ENCODE data around the gene ERBB4. TPM values are rescaled to one million over a fixed set of nuclear protein-coding genes. Genes with fewer than 3 reads are reported as not detected.

ERBB4 gene
- total RNA-seq, 1 donor from 2014 or later = 2.6 TPM

DNA sequence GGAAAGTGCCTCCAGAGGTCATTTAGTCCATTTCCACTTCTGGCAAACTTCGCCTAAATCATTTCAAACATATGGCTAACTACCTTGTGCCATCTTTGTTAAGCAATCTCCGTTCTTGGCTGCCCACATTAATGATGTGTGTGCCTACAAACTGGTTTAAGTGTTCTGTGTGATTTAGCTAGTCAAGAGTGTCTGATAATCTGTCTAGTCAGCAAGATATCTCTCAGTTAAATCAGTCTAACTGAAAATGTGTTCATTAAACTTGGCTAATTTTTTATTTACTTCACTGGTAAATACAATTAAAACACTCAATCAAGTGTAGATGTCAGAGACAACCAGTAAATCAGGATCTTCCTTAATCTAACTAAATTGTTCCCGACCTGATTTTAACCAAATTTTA, 352.4 kb downstream of the ERBB4 start:
- Histone ChIP-seq H3K36me3 (ENCODE audit: control insufficient read depth, insufficient read depth, low read length) (no peaks in the 10 kb centered on the region), H3K27me3 (ENCODE audit: control insufficient read depth, insufficient read depth, low read length) (no peaks in the 10 kb centered on the region), H3K4me3 (ENCODE audit: low read depth, low read length) (no peak overlapping the region)
- TF ChIP-seq, protein P1, sequence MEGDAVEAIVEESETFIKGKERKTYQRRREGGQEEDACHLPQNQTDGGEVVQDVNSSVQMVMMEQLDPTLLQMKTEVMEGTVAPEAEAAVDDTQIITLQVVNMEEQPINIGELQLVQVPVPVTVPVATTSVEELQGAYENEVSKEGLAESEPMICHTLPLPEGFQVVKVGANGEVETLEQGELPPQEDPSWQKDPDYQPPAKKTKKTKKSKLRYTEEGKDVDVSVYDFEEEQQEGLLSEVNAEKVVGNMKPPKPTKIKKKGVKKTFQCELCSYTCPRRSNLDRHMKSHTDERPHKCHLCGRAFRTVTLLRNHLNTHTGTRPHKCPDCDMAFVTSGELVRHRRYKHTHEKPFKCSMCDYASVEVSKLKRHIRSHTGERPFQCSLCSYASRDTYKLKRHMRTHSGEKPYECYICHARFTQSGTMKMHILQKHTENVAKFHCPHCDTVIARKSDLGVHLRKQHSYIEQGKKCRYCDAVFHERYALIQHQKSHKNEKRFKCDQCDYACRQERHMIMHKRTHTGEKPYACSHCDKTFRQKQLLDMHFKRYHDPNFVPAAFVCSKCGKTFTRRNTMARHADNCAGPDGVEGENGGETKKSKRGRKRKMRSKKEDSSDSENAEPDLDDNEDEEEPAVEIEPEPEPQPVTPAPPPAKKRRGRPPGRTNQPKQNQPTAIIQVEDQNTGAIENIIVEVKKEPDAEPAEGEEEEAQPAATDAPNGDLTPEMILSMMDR (IDR thresholded peaks at IDR 0.05; ENCODE audit: insufficient read depth, low read length, poor library complexity, severe bottlenecking) = no peak
- DNase-seq (ENCODE audit: low read depth) = no peak

DNA sequence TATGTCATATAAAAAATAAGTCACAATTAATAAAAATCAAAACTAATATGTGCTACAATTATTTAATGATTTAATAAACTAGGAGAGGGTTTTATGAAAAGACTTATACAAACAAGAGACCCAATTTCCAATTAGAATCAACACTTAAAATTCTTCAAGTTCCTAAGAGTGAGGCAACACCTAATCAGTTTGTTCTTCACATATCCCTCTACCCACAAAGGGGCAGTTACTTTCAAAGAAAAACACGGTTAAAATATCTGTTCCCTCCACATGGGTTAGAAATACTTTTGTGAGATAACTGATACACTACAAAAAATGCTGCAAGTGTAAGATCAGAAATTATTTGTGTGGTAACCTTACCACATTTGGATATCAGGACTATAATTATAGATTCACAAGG, 357.0 kb downstream of the ERBB4 start:
- Histone ChIP-seq H3K4me3 (ENCODE audit: low read depth, low read length) (no peak overlapping the region), H3K27me3 (ENCODE audit: control insufficient read depth, insufficient read depth, low read length) (no peaks in the 10 kb centered on the region), H3K36me3 (ENCODE audit: control insufficient read depth, insufficient read depth, low read length) (no peaks in the 10 kb centered on the region)
- TF ChIP-seq, protein P1 (IDR thresholded peaks at IDR 0.05; ENCODE audit: insufficient read depth, low read length, poor library complexity, severe bottlenecking) = no peak
- no peak for DNase-seq (ENCODE audit: low read depth)

DNA sequence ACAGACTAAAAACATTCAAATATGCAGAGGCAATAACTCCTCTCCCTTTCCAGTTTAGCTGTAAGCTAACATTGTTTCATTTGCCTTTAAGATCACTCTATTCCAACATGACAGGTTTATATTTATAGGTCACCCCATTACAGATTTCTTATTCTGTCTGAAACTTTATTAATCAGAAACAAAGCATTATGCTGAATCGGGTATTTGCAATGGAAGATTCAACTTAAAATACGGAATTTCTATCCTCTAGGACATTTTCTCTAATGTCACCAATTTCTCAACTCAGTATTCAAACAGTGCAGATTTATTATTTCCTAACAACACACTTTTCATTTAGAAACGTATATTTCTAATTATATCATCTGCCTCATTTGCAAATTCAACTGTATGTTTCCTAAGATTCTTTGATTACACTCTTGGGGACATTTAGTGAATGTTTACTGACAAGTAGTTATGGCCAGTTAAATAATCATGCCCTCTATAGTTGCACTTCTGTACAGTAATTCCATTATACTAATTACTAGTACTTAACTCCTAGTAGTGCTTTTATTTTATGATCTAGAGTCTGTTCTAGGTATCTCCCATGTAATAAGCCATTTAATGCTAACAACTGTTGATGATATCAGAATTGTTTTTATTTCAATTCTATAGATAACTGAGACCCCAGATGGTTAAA, 358.1 kb downstream of the ERBB4 start:
- no peak overlapping the region for H3K4me3 ChIP-seq (ENCODE audit: low read depth, low read length)
- H3K36me3 ChIP-seq (ENCODE audit: control insufficient read depth, insufficient read depth, low read length) = no peaks in the 10 kb centered on the region
- TF ChIP-seq, protein P1 (IDR thresholded peaks at IDR 0.05; ENCODE audit: insufficient read depth, low read length, poor library complexity, severe bottlenecking) = no peak
- H3K27me3 ChIP-seq (ENCODE audit: control insufficient read depth, insufficient read depth, low read length) = no peaks in the 10 kb centered on the region
- DNase-seq (ENCODE audit: low read depth) = no peak

DNA sequence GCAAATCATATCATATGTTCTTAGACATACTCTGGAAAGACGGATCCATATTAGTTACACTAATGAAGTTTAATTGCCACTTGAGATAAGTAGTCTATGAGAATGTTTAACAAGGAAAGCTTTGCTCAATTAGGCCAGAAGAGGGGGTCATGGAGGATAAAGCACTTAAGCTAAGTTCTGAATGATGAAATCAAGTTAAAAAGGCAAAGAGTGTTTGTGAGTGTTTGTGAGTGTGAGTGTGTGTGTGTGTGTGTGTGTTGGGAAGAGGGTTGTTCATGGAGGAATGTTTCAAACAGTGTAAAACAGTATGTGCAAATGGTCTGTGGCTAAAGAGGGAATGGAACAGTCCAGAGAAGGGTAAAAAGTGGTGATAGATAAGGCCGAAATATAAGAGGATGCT, 360.9 kb downstream of the ERBB4 start:
- TF ChIP-seq, protein P1 (IDR thresholded peaks at IDR 0.05; ENCODE audit: insufficient read depth, low read length, poor library complexity, severe bottlenecking) = peak; percentile 29
- Histone ChIP-seq H3K36me3 (ENCODE audit: control insufficient read depth, insufficient read depth, low read length) (no peaks in the 10 kb centered on the region), H3K4me3 (ENCODE audit: low read depth, low read length) (no peak overlapping the region), H3K27me3 (ENCODE audit: control insufficient read depth, insufficient read depth, low read length) (no peaks in the 10 kb centered on the region)
- DNase-seq (ENCODE audit: low read depth) = no peak

DNA sequence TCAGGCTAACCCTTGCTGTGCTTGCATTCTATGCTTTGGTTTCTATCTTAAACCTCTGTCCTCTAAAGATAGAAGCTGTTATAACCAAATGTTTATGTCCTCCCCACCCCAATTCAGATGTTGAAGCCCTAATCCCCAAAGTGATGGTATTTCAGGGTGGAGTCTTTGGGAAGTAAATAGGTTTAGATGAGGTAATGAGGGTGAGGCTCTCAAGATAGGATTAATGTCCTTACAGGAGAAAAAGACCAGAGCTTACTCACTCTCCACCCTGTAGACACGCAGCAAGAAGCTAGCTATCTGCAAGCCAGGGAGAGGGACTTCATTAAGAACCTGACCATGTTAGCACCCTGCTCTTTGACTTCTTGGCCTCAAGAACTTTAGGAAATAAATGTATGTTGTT, 362.5 kb downstream of the ERBB4 start:
- TF ChIP-seq, protein P1 (IDR thresholded peaks at IDR 0.05; ENCODE audit: insufficient read depth, low read length, poor library complexity, severe bottlenecking) = no peak
- DNase-seq (ENCODE audit: low read depth) = no peak
- Histone ChIP-seq H3K4me3 (ENCODE audit: low read depth, low read length) (no peak overlapping the region), H3K27me3 (ENCODE audit: control insufficient read depth, insufficient read depth, low read length) (no peaks in the 10 kb centered on the region), H3K36me3 (ENCODE audit: control insufficient read depth, insufficient read depth, low read length) (no peaks in the 10 kb centered on the region)

Measured in kidney epithelial cell (primary cell).